H9 (cell line): ENCODE results near the gene TCHH. TPM values are rescaled to one million over a fixed set of nuclear protein-coding genes. Genes with fewer than 3 reads are reported as not detected.
"Not testable (repeated sequence)": the region's sequence is repeated elsewhere in the genome, so short reads cannot be mapped to it uniquely, and the experiment has no call there.

ENCODE experiments used
- DNase-seq: peaks from one replicate; pipeline ENCODE4 v3.0.0-alpha.2; 2017
- H2AFZ ChIP-seq: one replicate; pipeline ENCODE4 v1.6.1; 2013; ENCODE audit warnings: mild to moderate bottlenecking, low read length, control low read depth, moderate library complexity
- H2AK5ac ChIP-seq: 2 replicates; pipeline ENCODE4 v1.6.1; 2013; ENCODE audit warnings: low read length, control low read depth, mixed read lengths; ENCODE audit not compliant: insufficient read length
- H2BK120ac ChIP-seq: one replicate; pipeline ENCODE4 v1.6.1; 2013; ENCODE audit warnings: low read depth, mild to moderate bottlenecking, low read length, control low read depth, inconsistent platforms; ENCODE audit not compliant: poor library complexity, severe bottlenecking
- H2BK12ac ChIP-seq: 2 replicates; pipeline ENCODE4 v1.6.1; 2013; ENCODE audit warnings: low read length, control low read depth, mixed read lengths, low read depth; ENCODE audit not compliant: insufficient read length
- H2BK15ac ChIP-seq: 2 replicates; pipeline ENCODE4 v1.6.1; 2013; ENCODE audit warnings: low read depth, low read length, control low read depth
- H2BK20ac ChIP-seq: one replicate; pipeline ENCODE4 v1.6.1; 2013; ENCODE audit warnings: low read depth, mild to moderate bottlenecking, low read length, control low read depth, inconsistent platforms; ENCODE audit not compliant: poor library complexity, severe bottlenecking
- H2BK5ac ChIP-seq: 2 replicates; pipeline ENCODE4 v1.6.1; 2013; ENCODE audit warnings: low read length, control low read depth, mixed read lengths; ENCODE audit not compliant: insufficient read length
- H3K14ac ChIP-seq: 2 replicates; pipeline ENCODE4 v1.6.1; 2013; ENCODE audit warnings: low read length, control low read depth; ENCODE audit not compliant: insufficient read depth
- H3K18ac ChIP-seq: 2 replicates; pipeline ENCODE4 v1.6.1; 2013; ENCODE audit warnings: low read depth, mild to moderate bottlenecking, mixed read lengths, low read length, control low read depth; ENCODE audit not compliant: insufficient read length
- H3K23ac ChIP-seq: 2 replicates; pipeline ENCODE4 v1.6.1; 2013; ENCODE audit warnings: low read length, control low read depth, mixed read lengths, low read depth; ENCODE audit not compliant: insufficient read length
- H3K23me2 ChIP-seq: 2 replicates; pipeline ENCODE4 v1.6.1; 2013; ENCODE audit warnings: low read depth, mild to moderate bottlenecking, mixed read lengths, low read length, control low read depth; ENCODE audit not compliant: insufficient read length, poor library complexity, severe bottlenecking
- H3K27ac ChIP-seq: 2 replicates; pipeline ENCODE4 v1.5.1; 2013; ENCODE audit warnings: low read length, control low read depth, mixed read lengths, low read depth; ENCODE audit not compliant: insufficient read length
- H3K27me3 ChIP-seq: 2 replicates; pipeline ENCODE4 v1.6.1; 2013; ENCODE audit warnings: low read length, control low read depth, inconsistent platforms; ENCODE audit not compliant: insufficient read depth
- H3K4ac ChIP-seq: 2 replicates; pipeline ENCODE4 v1.6.1; 2013; ENCODE audit warnings: low read depth, mild to moderate bottlenecking, control low read depth, inconsistent platforms, low read length, moderate library complexity
- H3K4me1 ChIP-seq: 2 replicates; pipeline ENCODE4 v1.6.1; 2013; ENCODE audit warnings: low read length, control low read depth, inconsistent platforms; ENCODE audit not compliant: insufficient read depth
- H3K4me2 ChIP-seq: 2 replicates; pipeline ENCODE4 v1.6.1; 2013; ENCODE audit warnings: low read length, control low read depth, mixed read lengths; ENCODE audit not compliant: insufficient read length, insufficient read depth
- H3K56ac ChIP-seq: 2 replicates; pipeline ENCODE4 v1.6.1; 2013; ENCODE audit warnings: low read depth, mild to moderate bottlenecking, mixed read lengths, low read length, control low read depth; ENCODE audit not compliant: insufficient read length
- H3K79me1 ChIP-seq: 2 replicates; pipeline ENCODE4 v1.6.1; 2013; ENCODE audit warnings: low read depth, mild to moderate bottlenecking, moderate library complexity, low read length, control low read depth, inconsistent platforms; ENCODE audit not compliant: insufficient read depth, poor library complexity, severe bottlenecking
- H3K79me2 ChIP-seq: 2 replicates; pipeline ENCODE4 v1.6.1; 2013; ENCODE audit warnings: low read length, control low read depth, inconsistent platforms; ENCODE audit not compliant: insufficient read depth
- H3K9ac ChIP-seq: 2 replicates; pipeline ENCODE4 v1.6.1; 2013; ENCODE audit warnings: low read length, control low read depth, mixed read lengths; ENCODE audit not compliant: insufficient read length; ENCODE audit errors: extremely low read depth
- H3K9me3 ChIP-seq: one replicate; pipeline ENCODE4 v1.6.1; 2013; ENCODE audit warnings: low read depth, low read length, inconsistent platforms; ENCODE audit not compliant: control insufficient read depth
- H3T11ph ChIP-seq: one replicate; pipeline ENCODE4 v1.6.1; 2013; ENCODE audit warnings: mild to moderate bottlenecking, low read length, control low read depth, inconsistent platforms
- H4K20me1 ChIP-seq: one replicate; pipeline ENCODE4 v1.6.1; 2013; ENCODE audit not compliant: control insufficient read depth, insufficient read length, insufficient read depth
- H4K5ac ChIP-seq: 2 replicates; pipeline ENCODE4 v1.6.1; 2013; ENCODE audit warnings: low read depth, mild to moderate bottlenecking, mixed read lengths, low read length, control low read depth; ENCODE audit not compliant: insufficient read length
- H4K8ac ChIP-seq: replicated peaks from 2 replicates; pipeline ENCODE4 v1.6.1; 2013; ENCODE audit warnings: low read length, control low read depth, mixed read lengths, low read depth; ENCODE audit not compliant: insufficient read length
- H4K91ac ChIP-seq: 2 replicates; pipeline ENCODE4 v1.6.1; 2013; ENCODE audit warnings: low read depth, mild to moderate bottlenecking, moderate library complexity, mixed read lengths, low read length, control low read depth; ENCODE audit not compliant: insufficient read length
- H3K27ac Mint-ChIP-seq, 3 experiments: 2 replicates in 2 of 3; 3 replicates in 1 of 3; pipeline ENCODE4 v1.8.0; 2020 to 2021; ENCODE audit warnings: mixed read lengths in 3 of 3, mild to moderate bottlenecking in 1 of 3, moderate library complexity in 1 of 3
- H3K27me3 Mint-ChIP-seq: 2 replicates; pipeline ENCODE4 v1.8.0; 2021; ENCODE audit warnings: low read depth, mild to moderate bottlenecking, moderate library complexity, mixed read lengths
- H3K36me3 Mint-ChIP-seq, 3 experiments: 2 replicates in 2 of 3; 3 replicates in 1 of 3; pipeline ENCODE4 v1.8.0; 2020 to 2021; ENCODE audit warnings: low read depth in 3 of 3, mixed read lengths in 3 of 3; ENCODE audit not compliant: insufficient read depth in 1 of 3
- H3K4me1 Mint-ChIP-seq, 2 experiments: 2 replicates each; pipeline ENCODE4 v1.8.0; 2020; ENCODE audit warnings: mixed read lengths in 2 of 2
- H3K4me3 Mint-ChIP-seq, 2 experiments: 2 replicates in 1 of 2; 3 replicates in 1 of 2; pipeline ENCODE4 v1.8.0; 2020 to 2021; ENCODE audit warnings: mild to moderate bottlenecking in 2 of 2, mixed read lengths in 2 of 2, moderate library complexity in 1 of 2
- H3K9me3 Mint-ChIP-seq, 2 experiments: 2 replicates in 1 of 2; 3 replicates in 1 of 2; pipeline ENCODE4 v1.8.0; 2020; ENCODE audit warnings: mild to moderate bottlenecking in 2 of 2, mixed read lengths in 2 of 2, moderate library complexity in 1 of 2
- CTCF ChIP-seq: fragments of 200-600 bp; sonication (generic); conservative IDR thresholded peaks from 3 replicates; pipeline ENCODE4 v1.8.0; 2021; ENCODE audit warnings: antibody characterized with exemption, mild to moderate bottlenecking
- WGBS: extraction: QIAGEN DNeasy Blood & Tissue Kit; methylation state at CpG from one replicate; pipeline ENCODE4 v1.1.7; 2013; ENCODE audit warnings: missing lambda C conversion rate, low lambda C conversion rate, mixed read lengths; ENCODE audit not compliant: insufficient read length; ENCODE audit errors: extremely low coverage; 5-methylcytosine and 5-hydroxymethylcytosine counted together
- total RNA-seq: library from RNA; stranded (reverse); gene quantifications from 2 replicates; pipeline ENCODE4 v1.2.1, GENCODE V29; 2021

The TCHH gene
- total RNA-seq, 1 experiment from 2014 or later = not detected

- H3K9ac ChIP-seq = no peak overlapping the region
- H3K4ac ChIP-seq = no peak overlapping the region
- H3K4me1 ChIP-seq = no peaks in the 10 kb centered on the region
- H3K4me1 Mint-ChIP-seq = no peaks in the 10 kb centered on the region
- no peak overlapping the region for H3K4me3 Mint-ChIP-seq
- H2BK5ac ChIP-seq = no peak overlapping the region
- H2AK5ac ChIP-seq = no peak overlapping the region
- no peak for TF ChIP-seq CTCF
- no peak overlapping the region for H3K14ac ChIP-seq
- no peak overlapping the region for H2BK20ac ChIP-seq
- H3T11ph ChIP-seq = no peak overlapping the region
- H3K9me3 ChIP-seq = peaks cover 13% of the 10 kb centered on the region
- WGBS = 100% methylated on average over 1 of the region's 1 CpG
- no peak for DNase-seq
- no peak overlapping the region for H4K5ac ChIP-seq
- H2BK12ac ChIP-seq = no peak overlapping the region
- H3K27ac Mint-ChIP-seq = no peak overlapping the region
- no peak overlapping the region for H3K4me2 ChIP-seq
- no peaks in the 10 kb centered on the region for H4K20me1 ChIP-seq
- peaks cover 18 to 32% of the 10 kb centered on the region in 2 experiments for H3K9me3 Mint-ChIP-seq
- no peak overlapping the region for H4K91ac ChIP-seq
- H3K27me3 ChIP-seq = no peaks in the 10 kb centered on the region
- H3K23ac ChIP-seq = no peak overlapping the region
- no peak overlapping the region for H3K27ac ChIP-seq
- no peak overlapping the region for H3K56ac ChIP-seq
- no peaks in the 10 kb centered on the region for H3K79me2 ChIP-seq
- H3K23me2 ChIP-seq = no peaks in the 10 kb centered on the region
- no peaks in the 10 kb centered on the region for H3K79me1 ChIP-seq
- H2AFZ ChIP-seq = no peak overlapping the region
- peaks cover 0 to 2% (median 0%) of the 10 kb centered on the region in 3 experiments; a peak in 2 of 7 replicates for H3K36me3 Mint-ChIP-seq
- no peak overlapping the region for H3K18ac ChIP-seq
- no peak overlapping the region for H4K8ac ChIP-seq
- no peak overlapping the region for H2BK120ac ChIP-seq
- no peak overlapping the region for H2BK15ac ChIP-seq
- H3K27me3 Mint-ChIP-seq = no peaks in the 10 kb centered on the region; the same call in 1 of the 2 replicates
These were observed 30.4 kb downstream of the TCHH start for GRCh38 chr1:152084853-152085252.

- not testable (repeated sequence) for H3K18ac ChIP-seq, H3K27me3 Mint-ChIP-seq, H4K20me1 ChIP-seq, H4K5ac ChIP-seq, H3K4me1 Mint-ChIP-seq, H3K79me2 ChIP-seq, H3K14ac ChIP-seq, H3K4me1 ChIP-seq, H3K23me2 ChIP-seq, H3K27ac Mint-ChIP-seq, H3K9me3 ChIP-seq, H4K8ac ChIP-seq, H3K27ac ChIP-seq, H2BK120ac ChIP-seq, H3T11ph ChIP-seq, H2BK15ac ChIP-seq, H3K56ac ChIP-seq, H2BK5ac ChIP-seq, H2BK20ac ChIP-seq, H3K27me3 ChIP-seq, H2AK5ac ChIP-seq, H4K91ac ChIP-seq, H3K4me3 Mint-ChIP-seq, H3K9ac ChIP-seq, H2AFZ ChIP-seq, DNase-seq, H3K23ac ChIP-seq, H3K79me1 ChIP-seq, H2BK12ac ChIP-seq, H3K36me3 Mint-ChIP-seq, H3K4ac ChIP-seq, H3K4me2 ChIP-seq
- WGBS = no CpG with 5 or more reads among the region's 17 CpGs
- peaks cover 36 to 66% of the 10 kb centered on the region in 2 experiments for H3K9me3 Mint-ChIP-seq
These were observed 34.2 kb downstream of the TCHH start for GRCh38 chr1:152081026-152081425.
